Fibroblast of mammary gland (primary cell): ENCODE results near the gene GPR62.
A peak's percentile ranks its signal among the peaks of the same experiment; 100 is the strongest.

Source experiments
- DNase-seq: peaks from one replicate; pipeline ENCODE4 v3.0.0-alpha.2; 2010; ENCODE audit warnings: low read depth
- H3K4me3 ChIP-seq: 2 replicates; pipeline ENCODE4 v1.5.1; 2011; ENCODE audit warnings: low read depth, mild to moderate bottlenecking, low read length, moderate library complexity; ENCODE audit not compliant: control insufficient read depth
- TF ChIP-seq, protein P1 (sequence below): conservative IDR thresholded peaks from 2 replicates; pipeline ENCODE4 v1.5.1; 2011; ENCODE audit warnings: low read depth, low read length, inconsistent platforms; ENCODE audit not compliant: control insufficient read depth, insufficient read depth

Gene GPR62

DNA sequence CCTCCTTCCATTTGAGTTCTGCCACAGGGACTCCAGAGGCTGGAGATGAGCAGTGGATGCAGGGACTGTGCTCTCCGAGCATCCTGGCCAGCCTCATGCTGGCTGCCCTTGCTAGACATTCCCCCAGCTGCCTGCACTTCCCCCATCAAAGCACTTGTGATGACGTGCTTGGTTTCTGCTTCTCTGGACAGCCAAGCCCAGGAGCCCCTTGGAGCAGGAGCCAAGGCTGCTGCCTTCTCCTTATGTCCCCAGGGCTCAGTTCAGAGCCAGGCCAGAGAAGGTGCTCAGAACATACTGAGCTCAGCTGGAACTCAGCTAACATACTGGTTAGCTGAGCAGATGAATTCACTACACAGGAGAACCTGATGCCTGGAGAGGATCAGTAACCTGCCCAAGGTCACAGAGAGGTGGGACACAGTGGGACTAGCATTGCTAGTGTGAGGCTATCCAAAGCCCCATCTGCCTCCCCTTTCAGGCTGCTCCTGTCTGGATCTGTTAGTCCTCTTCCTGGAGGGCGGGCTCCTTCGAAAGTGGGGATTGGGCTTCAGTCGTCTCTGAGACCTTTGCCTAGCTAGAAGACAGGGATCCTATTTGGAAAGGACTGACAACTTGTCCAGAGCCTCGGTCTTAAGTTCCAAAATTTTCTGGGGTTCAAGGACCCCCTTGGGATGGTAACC lies 7.8 kb downstream of the GPR62 start:
- DNase-seq = no peak
- TF ChIP-seq, protein P1, sequence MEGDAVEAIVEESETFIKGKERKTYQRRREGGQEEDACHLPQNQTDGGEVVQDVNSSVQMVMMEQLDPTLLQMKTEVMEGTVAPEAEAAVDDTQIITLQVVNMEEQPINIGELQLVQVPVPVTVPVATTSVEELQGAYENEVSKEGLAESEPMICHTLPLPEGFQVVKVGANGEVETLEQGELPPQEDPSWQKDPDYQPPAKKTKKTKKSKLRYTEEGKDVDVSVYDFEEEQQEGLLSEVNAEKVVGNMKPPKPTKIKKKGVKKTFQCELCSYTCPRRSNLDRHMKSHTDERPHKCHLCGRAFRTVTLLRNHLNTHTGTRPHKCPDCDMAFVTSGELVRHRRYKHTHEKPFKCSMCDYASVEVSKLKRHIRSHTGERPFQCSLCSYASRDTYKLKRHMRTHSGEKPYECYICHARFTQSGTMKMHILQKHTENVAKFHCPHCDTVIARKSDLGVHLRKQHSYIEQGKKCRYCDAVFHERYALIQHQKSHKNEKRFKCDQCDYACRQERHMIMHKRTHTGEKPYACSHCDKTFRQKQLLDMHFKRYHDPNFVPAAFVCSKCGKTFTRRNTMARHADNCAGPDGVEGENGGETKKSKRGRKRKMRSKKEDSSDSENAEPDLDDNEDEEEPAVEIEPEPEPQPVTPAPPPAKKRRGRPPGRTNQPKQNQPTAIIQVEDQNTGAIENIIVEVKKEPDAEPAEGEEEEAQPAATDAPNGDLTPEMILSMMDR = no peak
- no peak overlapping the region for H3K4me3 ChIP-seq

DNA sequence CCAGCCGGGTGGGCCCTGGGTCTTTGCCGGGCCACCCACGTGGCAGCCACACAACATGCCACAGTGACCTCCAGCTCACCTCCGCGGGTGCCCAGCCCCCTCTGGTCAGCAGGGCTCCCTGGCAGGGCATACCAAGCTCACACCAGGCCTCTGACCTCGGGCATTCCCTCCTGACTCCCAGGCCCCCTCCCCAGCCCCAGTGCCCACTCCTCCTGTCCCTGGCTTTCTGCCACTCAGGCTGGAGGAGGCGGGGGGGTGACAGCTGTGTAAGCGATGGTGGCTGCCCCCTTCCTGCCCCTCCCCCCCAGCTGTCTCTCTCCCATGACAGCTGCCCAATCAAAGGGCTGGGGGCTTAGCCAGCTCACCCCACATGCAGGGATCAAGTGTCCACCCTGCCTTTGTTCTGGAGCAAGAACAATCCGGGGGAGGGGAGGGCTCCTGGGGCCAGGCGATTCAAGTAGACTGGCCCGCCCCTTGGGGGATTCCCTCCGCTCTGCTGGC lies 8.8 kb downstream of the GPR62 start:
- TF ChIP-seq, protein P1 = no peak
- no peak overlapping the region for H3K4me3 ChIP-seq
- no peak for DNase-seq

GRCh38 chr3:51964521-51964920 lies 9.3 kb downstream of the GPR62 start:
- TF ChIP-seq, protein P1 = no peak
- no peak for DNase-seq
- H3K4me3 ChIP-seq = no peak overlapping the region

- no peak for DNase-seq
- H3K4me3 ChIP-seq = no peak overlapping the region
- TF ChIP-seq, protein P1 = no peak
These were observed 10.8 kb downstream of the GPR62 start for GRCh38 chr3:51966016-51966415.

GRCh38 chr3:51966486-51966885 lies 11.3 kb downstream of the GPR62 start:
- no peak for DNase-seq
- H3K4me3 ChIP-seq = peak overlapping the region; percentile 62
- TF ChIP-seq, protein P1 = no peak

- H3K4me3 ChIP-seq = peak overlapping the region; percentile 62
- DNase-seq = no peak
- TF ChIP-seq, protein P1 = no peak
These were observed 11.8 kb downstream of the GPR62 start for GRCh38 chr3:51966922-51967383.
